ENCODE measurements around the gene UVRAG.

DNA sequence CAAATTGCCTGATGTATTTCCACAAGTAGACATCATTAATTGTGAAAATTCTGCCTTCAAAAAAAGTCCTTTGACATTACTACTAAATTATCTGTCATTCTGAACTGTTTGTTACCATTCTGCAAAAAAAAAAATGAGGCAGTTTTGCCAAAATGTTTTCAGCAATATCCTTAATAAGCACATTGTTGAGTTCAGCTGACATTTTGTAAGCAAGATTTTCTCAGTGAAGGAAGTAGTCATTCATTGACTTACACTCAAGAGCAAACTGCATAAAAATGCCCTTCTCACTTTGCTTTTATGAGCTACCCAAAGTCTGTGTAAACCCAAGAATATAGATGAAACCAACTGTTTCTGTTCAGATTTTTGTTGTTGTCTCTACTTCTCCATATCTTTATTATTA is 125.9 kb downstream of the UVRAG start:
- no peak for TF ChIP-seq POLR2AphosphoS5 (IDR thresholded peaks at IDR 0.05)
- TF ChIP-seq, protein P1, sequence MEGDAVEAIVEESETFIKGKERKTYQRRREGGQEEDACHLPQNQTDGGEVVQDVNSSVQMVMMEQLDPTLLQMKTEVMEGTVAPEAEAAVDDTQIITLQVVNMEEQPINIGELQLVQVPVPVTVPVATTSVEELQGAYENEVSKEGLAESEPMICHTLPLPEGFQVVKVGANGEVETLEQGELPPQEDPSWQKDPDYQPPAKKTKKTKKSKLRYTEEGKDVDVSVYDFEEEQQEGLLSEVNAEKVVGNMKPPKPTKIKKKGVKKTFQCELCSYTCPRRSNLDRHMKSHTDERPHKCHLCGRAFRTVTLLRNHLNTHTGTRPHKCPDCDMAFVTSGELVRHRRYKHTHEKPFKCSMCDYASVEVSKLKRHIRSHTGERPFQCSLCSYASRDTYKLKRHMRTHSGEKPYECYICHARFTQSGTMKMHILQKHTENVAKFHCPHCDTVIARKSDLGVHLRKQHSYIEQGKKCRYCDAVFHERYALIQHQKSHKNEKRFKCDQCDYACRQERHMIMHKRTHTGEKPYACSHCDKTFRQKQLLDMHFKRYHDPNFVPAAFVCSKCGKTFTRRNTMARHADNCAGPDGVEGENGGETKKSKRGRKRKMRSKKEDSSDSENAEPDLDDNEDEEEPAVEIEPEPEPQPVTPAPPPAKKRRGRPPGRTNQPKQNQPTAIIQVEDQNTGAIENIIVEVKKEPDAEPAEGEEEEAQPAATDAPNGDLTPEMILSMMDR (IDR thresholded peaks at IDR 0.05 in 8 of 11, conservative IDR thresholded peaks at IDR 0.05 in 3 of 11) = no peak
- TF ChIP-seq POLR2A (IDR thresholded peaks at IDR 0.05) = no peak

All from spleen (tissue), 7 donors.